BE2C (cell line): ENCODE measurements around the gene MFN1.
A peak's percentile ranks its signal among the peaks of the same experiment; 100 is the strongest.

Experiments used
- DNase-seq: peaks from one replicate; pipeline ENCODE4 v3.0.0-alpha.2; 2020
- H3K27me3 ChIP-seq: fragments of 250-450 bp; sonication (Bioruptor Pico); 2 replicates; pipeline ENCODE4 v1.5.1; 2020; ENCODE audit warnings: mild to moderate bottlenecking
- H3K36me3 ChIP-seq: fragments of 250-450 bp; sonication (Bioruptor Pico); 2 replicates; pipeline ENCODE4 v1.5.1; 2020; ENCODE audit warnings: mild to moderate bottlenecking
- H3K4me1 ChIP-seq: fragments of 250-450 bp; sonication (Bioruptor Pico); 2 replicates; pipeline ENCODE4 v1.5.1; 2020
- H3K4me3 ChIP-seq: 2 replicates; pipeline ENCODE4 v1.5.1; 2011; ENCODE audit warnings: low read depth, low read length
- H3K9me3 ChIP-seq: fragments of 250-450 bp; sonication (Bioruptor Pico); 2 replicates; pipeline ENCODE4 v1.5.1; 2020
- TF ChIP-seq, protein P1 (sequence below): IDR thresholded peaks from 2 replicates; pipeline ENCODE4 v1.5.1; 2012; ENCODE audit warnings: mild to moderate bottlenecking, low read depth, low read length

MFN1 gene

DNA sequence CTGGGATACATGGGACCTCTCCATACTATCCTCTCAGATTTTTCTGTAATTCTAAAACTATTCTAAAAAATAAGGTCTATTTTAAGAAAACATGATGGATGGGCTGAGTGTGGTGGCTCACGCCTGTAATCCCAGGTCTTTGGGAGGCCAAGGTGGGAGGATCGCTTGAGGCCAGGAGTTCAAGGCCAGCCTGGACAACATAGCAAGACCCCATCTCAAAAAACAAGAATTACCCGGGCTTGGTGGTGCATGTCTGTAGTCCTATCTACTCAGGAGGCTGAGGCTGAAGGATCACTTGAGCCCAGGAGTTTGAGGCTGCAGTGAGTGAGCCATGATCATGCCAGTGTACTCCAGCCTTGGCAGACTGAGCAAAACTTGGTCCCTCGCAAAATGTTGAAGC, 15.3 kb upstream of the MFN1 start:
- H3K27me3 ChIP-seq, result no peaks in the 10 kb centered on the region
- TF ChIP-seq, protein P1, sequence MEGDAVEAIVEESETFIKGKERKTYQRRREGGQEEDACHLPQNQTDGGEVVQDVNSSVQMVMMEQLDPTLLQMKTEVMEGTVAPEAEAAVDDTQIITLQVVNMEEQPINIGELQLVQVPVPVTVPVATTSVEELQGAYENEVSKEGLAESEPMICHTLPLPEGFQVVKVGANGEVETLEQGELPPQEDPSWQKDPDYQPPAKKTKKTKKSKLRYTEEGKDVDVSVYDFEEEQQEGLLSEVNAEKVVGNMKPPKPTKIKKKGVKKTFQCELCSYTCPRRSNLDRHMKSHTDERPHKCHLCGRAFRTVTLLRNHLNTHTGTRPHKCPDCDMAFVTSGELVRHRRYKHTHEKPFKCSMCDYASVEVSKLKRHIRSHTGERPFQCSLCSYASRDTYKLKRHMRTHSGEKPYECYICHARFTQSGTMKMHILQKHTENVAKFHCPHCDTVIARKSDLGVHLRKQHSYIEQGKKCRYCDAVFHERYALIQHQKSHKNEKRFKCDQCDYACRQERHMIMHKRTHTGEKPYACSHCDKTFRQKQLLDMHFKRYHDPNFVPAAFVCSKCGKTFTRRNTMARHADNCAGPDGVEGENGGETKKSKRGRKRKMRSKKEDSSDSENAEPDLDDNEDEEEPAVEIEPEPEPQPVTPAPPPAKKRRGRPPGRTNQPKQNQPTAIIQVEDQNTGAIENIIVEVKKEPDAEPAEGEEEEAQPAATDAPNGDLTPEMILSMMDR, result no peak
- H3K36me3 ChIP-seq, result peaks cover 93% of the 10 kb centered on the region
- H3K4me3 ChIP-seq, result no peak overlapping the region
- no peak for DNase-seq
- no peaks in the 10 kb centered on the region for H3K9me3 ChIP-seq
- H3K4me1 ChIP-seq, result no peaks in the 10 kb centered on the region

DNA sequence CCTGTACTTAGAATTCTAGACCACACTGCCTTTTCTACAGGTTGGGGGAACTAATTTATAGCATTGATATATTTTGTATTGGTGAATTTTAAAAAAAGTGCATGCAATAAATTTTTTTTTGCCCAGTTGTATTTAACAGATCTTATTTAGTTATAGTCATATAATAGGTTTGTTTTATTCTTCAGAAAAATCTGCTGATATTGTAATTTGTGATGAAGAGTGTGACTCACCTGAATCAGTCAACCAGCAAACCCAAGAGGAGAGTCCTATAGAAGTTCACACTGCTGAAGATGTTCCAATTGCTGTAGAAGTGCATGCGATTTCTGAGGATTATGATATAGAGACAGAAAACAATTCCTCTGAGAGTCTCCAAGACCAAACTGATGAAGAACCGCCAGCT, 14.4 kb upstream of the MFN1 start:
- TF ChIP-seq, protein P1, result no peak
- Histone ChIP-seq H3K9me3 (no peaks in the 10 kb centered on the region), H3K4me1 (no peaks in the 10 kb centered on the region), H3K27me3 (no peaks in the 10 kb centered on the region), H3K36me3 (peaks cover 93% of the 10 kb centered on the region), H3K4me3 (no peak overlapping the region)
- DNase-seq, result no peak

DNA sequence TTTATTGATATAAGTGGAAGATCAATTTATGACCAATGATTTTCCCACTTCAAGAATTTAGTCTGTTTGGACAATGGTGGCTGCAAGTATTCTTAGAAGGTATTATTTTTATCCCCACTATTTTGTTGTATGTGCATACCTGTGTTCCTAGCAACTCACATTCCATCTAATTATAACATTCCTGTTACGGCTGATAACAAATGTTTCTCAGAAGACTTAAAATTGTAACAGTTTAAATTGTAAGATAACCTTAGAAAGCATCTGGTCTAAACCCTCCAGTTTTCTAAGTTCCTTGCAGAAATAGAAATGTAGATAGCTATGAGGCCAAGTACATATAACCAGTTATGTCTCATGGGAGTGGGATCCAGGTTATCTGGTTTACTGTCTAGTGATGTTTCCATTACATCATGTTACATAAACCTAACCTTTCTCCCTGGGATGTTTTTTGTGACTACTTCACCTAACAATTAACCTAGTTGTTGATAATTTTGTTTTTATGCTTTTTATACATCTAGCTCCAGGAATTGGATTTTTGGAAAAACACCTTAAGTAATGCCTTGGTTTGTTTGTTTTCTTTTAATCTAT, 11.1 kb upstream of the MFN1 start:
- TF ChIP-seq, protein P1, result no peak
- Histone ChIP-seq H3K4me1 (no peaks in the 10 kb centered on the region), H3K36me3 (peaks cover 66% of the 10 kb centered on the region), H3K9me3 (no peaks in the 10 kb centered on the region), H3K27me3 (no peaks in the 10 kb centered on the region), H3K4me3 (no peak overlapping the region)
- DNase-seq, result no peak

DNA sequence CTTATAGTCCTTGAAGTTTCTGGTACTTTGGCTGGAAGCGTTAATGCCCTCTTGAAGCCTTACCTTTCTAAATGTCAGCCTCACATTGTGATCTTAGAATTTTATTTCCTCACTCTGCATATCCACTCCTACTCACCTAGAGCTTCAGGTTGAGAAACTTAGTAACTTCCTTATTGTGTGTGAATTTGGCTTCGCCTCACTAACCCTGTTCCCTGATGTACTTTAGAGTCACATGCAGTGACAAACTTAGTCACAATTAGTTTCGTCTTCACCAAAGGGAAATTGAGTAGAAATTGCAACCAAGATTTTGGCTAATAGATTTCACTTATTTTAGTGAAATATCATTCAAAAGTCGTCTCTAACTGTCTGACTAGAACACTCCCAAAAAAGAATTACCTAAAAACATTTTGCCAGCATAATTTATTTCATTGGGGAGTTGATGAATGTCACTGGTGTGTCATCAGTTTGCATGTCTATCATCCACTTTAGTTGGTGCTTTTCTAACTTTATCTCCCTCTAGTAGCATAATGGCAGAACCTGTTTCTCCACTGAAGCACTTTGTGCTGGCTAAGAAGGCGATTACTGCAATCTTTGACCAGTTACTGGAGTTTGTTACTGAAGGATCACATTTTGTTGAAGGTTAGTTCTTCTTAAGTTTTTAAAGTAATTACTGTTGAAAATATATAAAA, 960 bp downstream of the MFN1 start:
- H3K9me3 ChIP-seq, result no peaks in the 10 kb centered on the region
- H3K4me1 ChIP-seq, result no peaks in the 10 kb centered on the region; the same call in 1 of the 2 replicates
- peak overlapping the region; percentile 67 for H3K4me3 ChIP-seq
- H3K27me3 ChIP-seq, result no peaks in the 10 kb centered on the region
- DNase-seq, result no peak
- TF ChIP-seq, protein P1, result no peak
- peaks cover 10% of the 10 kb centered on the region for H3K36me3 ChIP-seq

DNA sequence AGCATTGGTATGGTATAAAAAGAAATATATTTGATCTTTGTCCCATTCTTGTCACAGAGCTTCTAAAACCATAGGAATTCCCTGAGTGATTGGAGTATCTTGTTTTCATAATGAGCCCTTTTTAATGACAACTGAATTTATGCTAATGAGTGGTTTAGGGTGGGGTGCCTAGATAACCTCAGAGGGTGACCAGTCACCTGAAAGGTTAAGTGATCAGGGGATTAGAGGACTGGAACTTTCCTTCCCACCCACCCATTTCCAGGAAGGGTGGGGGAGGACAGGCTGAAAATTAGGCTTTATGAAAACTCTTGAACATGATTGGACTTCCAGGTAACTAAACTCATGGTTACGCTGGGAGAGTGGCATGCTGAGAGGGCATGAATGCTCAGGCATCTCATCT, 8.5 kb downstream of the MFN1 start:
- H3K4me1 ChIP-seq, result no peaks in the 10 kb centered on the region
- H3K27me3 ChIP-seq, result no peaks in the 10 kb centered on the region

DNA sequence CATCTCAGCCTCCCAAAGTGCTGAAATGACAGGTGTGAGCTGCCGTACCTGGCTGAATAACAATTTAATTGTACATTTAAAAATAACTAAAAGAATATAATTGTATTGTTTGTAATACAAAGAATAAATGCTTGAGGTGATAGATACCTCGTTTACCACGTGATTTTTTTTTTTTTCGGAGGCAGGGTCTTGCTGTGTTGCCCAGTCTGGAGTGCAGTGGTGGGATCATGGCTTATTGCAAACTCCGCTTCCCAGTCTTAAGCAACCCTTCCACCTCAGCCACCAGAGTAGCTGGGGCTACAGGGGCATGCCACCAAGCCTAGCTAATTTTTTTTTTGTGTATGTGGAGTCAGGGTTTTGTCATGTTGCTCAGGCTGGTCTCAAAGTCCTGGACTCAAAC, 15.8 kb downstream of the MFN1 start:
- H3K4me3 ChIP-seq, result no peak overlapping the region
- H3K36me3 ChIP-seq, result peaks cover 36% of the 10 kb centered on the region
- no peaks in the 10 kb centered on the region for H3K4me1 ChIP-seq
- TF ChIP-seq, protein P1, result no peak
- DNase-seq, result no peak
- H3K27me3 ChIP-seq, result no peaks in the 10 kb centered on the region
- no peaks in the 10 kb centered on the region for H3K9me3 ChIP-seq

More for the DNA sequence above, 8.5 kb downstream of the MFN1 start:
- no peak for DNase-seq
- no peak overlapping the region for H3K4me3 ChIP-seq
- TF ChIP-seq, protein P1, result no peak
- no peaks in the 10 kb centered on the region for H3K9me3 ChIP-seq
- H3K36me3 ChIP-seq, result peaks cover 54% of the 10 kb centered on the region
